HL-60 (cell line): ENCODE results near the gene TMEM145.

Experiments used
- GABPA ChIP-seq: IDR thresholded peaks from 2 replicates; pipeline ENCODE4 v1.6.1; 2012; ENCODE audit warnings: low read depth
- POLR2AphosphoS5 ChIP-seq: IDR thresholded peaks from 2 replicates; pipeline ENCODE4 v1.6.1; 2012; ENCODE audit warnings: low read depth
- SPI1 ChIP-seq: IDR thresholded peaks from 2 replicates; pipeline ENCODE4 v1.6.1; 2012; ENCODE audit warnings: low read depth, mild to moderate bottlenecking, borderline replicate concordance
- TF ChIP-seq, protein P1 (sequence below): IDR thresholded peaks from one replicate; pipeline ENCODE4 v1.5.1; 2011; ENCODE audit warnings: low read length, control low read depth, inconsistent platforms; ENCODE audit not compliant: insufficient read depth
- TF ChIP-seq, protein P2 (sequence below): IDR thresholded peaks from 2 replicates; pipeline ENCODE4 v1.6.1; 2012; ENCODE audit warnings: low read depth; ENCODE audit not compliant: insufficient replicate concordance

GRCh38 chr19:42268704-42269477 is 44.2 kb upstream of the TMEM145 start, which contains the start of gene CIC:
- TF ChIP-seq, protein P1, sequence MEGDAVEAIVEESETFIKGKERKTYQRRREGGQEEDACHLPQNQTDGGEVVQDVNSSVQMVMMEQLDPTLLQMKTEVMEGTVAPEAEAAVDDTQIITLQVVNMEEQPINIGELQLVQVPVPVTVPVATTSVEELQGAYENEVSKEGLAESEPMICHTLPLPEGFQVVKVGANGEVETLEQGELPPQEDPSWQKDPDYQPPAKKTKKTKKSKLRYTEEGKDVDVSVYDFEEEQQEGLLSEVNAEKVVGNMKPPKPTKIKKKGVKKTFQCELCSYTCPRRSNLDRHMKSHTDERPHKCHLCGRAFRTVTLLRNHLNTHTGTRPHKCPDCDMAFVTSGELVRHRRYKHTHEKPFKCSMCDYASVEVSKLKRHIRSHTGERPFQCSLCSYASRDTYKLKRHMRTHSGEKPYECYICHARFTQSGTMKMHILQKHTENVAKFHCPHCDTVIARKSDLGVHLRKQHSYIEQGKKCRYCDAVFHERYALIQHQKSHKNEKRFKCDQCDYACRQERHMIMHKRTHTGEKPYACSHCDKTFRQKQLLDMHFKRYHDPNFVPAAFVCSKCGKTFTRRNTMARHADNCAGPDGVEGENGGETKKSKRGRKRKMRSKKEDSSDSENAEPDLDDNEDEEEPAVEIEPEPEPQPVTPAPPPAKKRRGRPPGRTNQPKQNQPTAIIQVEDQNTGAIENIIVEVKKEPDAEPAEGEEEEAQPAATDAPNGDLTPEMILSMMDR: no peak
- TF ChIP-seq POLR2AphosphoS5: no peak
- peak; percentile 84 for TF ChIP-seq GABPA
- TF ChIP-seq, protein P2, sequence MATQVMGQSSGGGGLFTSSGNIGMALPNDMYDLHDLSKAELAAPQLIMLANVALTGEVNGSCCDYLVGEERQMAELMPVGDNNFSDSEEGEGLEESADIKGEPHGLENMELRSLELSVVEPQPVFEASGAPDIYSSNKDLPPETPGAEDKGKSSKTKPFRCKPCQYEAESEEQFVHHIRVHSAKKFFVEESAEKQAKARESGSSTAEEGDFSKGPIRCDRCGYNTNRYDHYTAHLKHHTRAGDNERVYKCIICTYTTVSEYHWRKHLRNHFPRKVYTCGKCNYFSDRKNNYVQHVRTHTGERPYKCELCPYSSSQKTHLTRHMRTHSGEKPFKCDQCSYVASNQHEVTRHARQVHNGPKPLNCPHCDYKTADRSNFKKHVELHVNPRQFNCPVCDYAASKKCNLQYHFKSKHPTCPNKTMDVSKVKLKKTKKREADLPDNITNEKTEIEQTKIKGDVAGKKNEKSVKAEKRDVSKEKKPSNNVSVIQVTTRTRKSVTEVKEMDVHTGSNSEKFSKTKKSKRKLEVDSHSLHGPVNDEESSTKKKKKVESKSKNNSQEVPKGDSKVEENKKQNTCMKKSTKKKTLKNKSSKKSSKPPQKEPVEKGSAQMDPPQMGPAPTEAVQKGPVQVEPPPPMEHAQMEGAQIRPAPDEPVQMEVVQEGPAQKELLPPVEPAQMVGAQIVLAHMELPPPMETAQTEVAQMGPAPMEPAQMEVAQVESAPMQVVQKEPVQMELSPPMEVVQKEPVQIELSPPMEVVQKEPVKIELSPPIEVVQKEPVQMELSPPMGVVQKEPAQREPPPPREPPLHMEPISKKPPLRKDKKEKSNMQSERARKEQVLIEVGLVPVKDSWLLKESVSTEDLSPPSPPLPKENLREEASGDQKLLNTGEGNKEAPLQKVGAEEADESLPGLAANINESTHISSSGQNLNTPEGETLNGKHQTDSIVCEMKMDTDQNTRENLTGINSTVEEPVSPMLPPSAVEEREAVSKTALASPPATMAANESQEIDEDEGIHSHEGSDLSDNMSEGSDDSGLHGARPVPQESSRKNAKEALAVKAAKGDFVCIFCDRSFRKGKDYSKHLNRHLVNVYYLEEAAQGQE: no peak
- TF ChIP-seq SPI1: peak; percentile 21; the same call in 1 of the 2 replicates
